ENCODE data around the gene CDK17.
A peak's percentile ranks its signal among the peaks of the same experiment; 100 is the strongest.
"Not testable (repeated sequence)": the region's sequence is repeated elsewhere in the genome, so short reads cannot be mapped to it uniquely, and the experiment has no call there.

Gene CDK17

GRCh38 chr12:96404696-96405095 is 4.5 kb upstream of the CDK17 start:
- TF ChIP-seq CTCF (IDR thresholded peaks at IDR 0.05; ENCODE audit: control insufficient read depth, extremely low read depth, insufficient read depth) = no peak
- DNase-seq (ENCODE audit: low read depth) = no peak
- no peak overlapping the region for H3K4me3 ChIP-seq (ENCODE audit: low read depth, low read length)

- H3K4me3 ChIP-seq (ENCODE audit: low read depth, low read length) = no peak overlapping the region
- no peak for DNase-seq (ENCODE audit: low read depth)
- TF ChIP-seq CTCF (IDR thresholded peaks at IDR 0.05; ENCODE audit: control insufficient read depth, extremely low read depth, insufficient read depth) = no peak
These were observed 3.6 kb upstream of the CDK17 start for GRCh38 chr12:96403870-96404269.

GRCh38 chr12:96402522-96402921 is 2.3 kb upstream of the CDK17 start:
- H3K4me3 ChIP-seq (ENCODE audit: low read depth, low read length); DNase-seq (ENCODE audit: low read depth): not testable (repeated sequence)

- H3K4me3 ChIP-seq (ENCODE audit: low read depth, low read length) = no peak overlapping the region; the same call in 1 of the 2 replicates
- no peak for TF ChIP-seq CTCF (IDR thresholded peaks at IDR 0.05; ENCODE audit: control insufficient read depth, extremely low read depth, insufficient read depth)
- DNase-seq (ENCODE audit: low read depth) = no peak
These were observed 1.8 kb upstream of the CDK17 start for GRCh38 chr12:96402061-96402460.

GRCh38 chr12:96401076-96401871 is 1.0 kb upstream of the CDK17 start:
- H3K4me3 ChIP-seq (ENCODE audit: low read depth, low read length) = peak overlapping the region; percentile 61
- 0 out of 2 replicates have a peak, but pooled peaks have one; percentile 12 for TF ChIP-seq CTCF (IDR thresholded peaks at IDR 0.05; ENCODE audit: control insufficient read depth, extremely low read depth, insufficient read depth)
- no peak for DNase-seq (ENCODE audit: low read depth)

GRCh38 chr12:96400631-96401075 is 414 bp upstream of the CDK17 start:
- peak overlapping the region; percentile 61 for H3K4me3 ChIP-seq (ENCODE audit: low read depth, low read length)
- TF ChIP-seq CTCF (IDR thresholded peaks at IDR 0.05; ENCODE audit: control insufficient read depth, extremely low read depth, insufficient read depth) = no peak
- no peak for DNase-seq (ENCODE audit: low read depth)

- TF ChIP-seq CTCF (IDR thresholded peaks at IDR 0.05; ENCODE audit: control insufficient read depth, extremely low read depth, insufficient read depth) = 0 out of 2 replicates have a peak, but pooled peaks have one; percentile 7
- H3K4me3 ChIP-seq (ENCODE audit: low read depth, low read length) = peak overlapping the region; percentile 61
- no peak for DNase-seq (ENCODE audit: low read depth)
These were observed 920 bp downstream of the CDK17 start for GRCh38 chr12:96399120-96399918.

Measured in LNCaP clone FGC (cell line).